SW480 (cell line): ENCODE results near the gene KDM1B.
A peak's percentile ranks its signal among the peaks of the same experiment; 100 is the strongest.

ENCODE experiments used
- DNase-seq: peaks from one replicate; pipeline ENCODE4 v3.0.0-alpha.2; 2016; ENCODE audit warnings: low spot score

The KDM1B gene, protein sequence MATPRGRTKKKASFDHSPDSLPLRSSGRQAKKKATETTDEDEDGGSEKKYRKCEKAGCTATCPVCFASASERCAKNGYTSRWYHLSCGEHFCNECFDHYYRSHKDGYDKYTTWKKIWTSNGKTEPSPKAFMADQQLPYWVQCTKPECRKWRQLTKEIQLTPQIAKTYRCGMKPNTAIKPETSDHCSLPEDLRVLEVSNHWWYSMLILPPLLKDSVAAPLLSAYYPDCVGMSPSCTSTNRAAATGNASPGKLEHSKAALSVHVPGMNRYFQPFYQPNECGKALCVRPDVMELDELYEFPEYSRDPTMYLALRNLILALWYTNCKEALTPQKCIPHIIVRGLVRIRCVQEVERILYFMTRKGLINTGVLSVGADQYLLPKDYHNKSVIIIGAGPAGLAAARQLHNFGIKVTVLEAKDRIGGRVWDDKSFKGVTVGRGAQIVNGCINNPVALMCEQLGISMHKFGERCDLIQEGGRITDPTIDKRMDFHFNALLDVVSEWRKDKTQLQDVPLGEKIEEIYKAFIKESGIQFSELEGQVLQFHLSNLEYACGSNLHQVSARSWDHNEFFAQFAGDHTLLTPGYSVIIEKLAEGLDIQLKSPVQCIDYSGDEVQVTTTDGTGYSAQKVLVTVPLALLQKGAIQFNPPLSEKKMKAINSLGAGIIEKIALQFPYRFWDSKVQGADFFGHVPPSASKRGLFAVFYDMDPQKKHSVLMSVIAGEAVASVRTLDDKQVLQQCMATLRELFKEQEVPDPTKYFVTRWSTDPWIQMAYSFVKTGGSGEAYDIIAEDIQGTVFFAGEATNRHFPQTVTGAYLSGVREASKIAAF

DNA sequence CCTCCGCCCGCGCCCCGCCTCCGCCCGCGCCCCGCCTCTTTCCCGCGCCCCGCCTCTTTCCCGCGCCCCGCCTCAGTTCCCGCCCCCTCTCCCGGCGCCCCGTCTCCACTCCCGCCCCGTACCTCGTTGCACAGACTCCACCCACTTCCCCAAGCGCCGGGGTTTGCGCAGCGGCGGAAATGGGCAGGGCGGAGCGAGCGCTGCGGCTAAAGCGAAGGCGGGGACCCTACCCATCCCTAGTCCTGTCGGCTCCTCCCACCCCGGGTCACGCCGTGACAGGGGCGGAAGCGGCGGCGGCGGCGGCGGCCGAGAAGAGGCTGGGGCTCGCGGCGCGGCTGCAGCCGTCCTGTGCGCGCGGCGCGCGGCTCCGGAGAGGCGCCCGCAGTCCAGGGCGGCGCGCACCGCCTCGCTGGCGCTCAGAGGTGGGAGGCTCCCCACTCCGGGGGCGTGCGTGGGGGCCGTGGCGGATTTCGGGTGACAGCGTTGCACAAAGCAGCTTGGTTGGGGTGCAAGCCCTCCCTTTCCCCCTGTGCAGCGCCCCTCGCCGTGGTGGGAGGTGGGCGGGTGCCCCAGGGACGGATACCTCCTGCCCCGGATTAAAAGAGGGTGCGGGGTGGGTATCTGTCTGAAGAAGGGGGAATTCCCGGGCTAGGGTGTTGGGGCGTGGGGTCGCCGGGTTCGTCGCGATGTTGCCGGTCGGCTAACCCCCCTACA, at the start of gene KDM1B:
KDM1B (plus strand) TSS at position 273 of the 714 bp plus-strand sequence. CDS start 4,474 bp downstream, outside the sequence.
- peak; percentile 95 for DNase-seq

DNA sequence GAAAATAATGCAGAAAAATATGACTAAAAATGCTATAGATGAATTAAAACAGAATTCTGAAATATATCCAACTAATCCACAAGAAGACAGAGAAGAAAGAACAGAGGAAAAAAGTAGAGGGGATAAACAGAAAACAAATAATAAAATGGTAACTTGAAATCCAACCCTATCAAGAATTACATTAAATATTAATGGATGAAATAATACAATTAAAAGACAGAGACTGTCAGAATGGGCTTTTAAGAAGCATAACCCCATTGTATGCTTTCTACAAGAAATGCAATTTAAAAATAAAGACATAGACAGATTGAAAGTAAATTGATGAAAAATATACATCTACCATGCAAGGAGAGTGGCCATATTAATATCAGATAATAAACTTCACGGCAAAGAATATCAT, 48.2 kb upstream of the KDM1B start:
- no peak for DNase-seq

DNA sequence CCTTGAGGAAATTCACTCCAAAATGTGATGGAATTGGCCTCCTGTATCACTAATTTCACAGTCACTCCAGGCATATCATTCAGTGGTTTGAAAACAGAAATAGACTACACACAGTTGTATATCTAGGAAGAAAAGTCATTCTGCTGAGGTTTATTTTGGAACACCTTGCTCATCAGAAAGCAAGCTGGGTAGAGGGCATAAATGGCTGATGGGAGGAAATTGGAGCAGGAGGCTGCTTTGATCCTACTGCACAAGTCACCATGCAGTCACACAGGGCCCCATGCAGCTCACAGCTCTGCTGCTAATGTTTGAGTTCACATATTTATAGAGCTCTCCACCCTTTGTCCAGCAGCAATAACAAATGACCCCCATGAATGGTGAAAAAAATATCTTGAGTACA, 45.1 kb upstream of the KDM1B start:
- no peak for DNase-seq

DNA sequence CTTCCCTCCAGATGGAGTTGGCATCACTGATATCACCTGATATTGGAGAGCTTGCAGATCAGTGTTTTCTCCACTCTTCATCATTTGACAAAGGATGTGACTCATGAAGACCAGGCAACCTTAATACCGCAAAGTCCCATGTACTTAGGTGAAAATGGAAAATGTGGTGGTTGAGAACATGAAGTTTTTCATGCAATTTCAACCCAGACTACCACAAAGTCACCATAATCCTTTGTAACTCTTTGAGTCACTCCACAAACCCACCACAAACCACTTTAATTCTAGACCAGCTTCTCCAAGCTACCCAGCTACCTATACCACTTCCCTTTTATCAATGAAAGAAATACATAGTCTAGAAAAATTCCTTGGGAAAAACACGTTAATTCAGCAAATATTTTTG, 39.9 kb upstream of the KDM1B start:
- no peak for DNase-seq

DNA sequence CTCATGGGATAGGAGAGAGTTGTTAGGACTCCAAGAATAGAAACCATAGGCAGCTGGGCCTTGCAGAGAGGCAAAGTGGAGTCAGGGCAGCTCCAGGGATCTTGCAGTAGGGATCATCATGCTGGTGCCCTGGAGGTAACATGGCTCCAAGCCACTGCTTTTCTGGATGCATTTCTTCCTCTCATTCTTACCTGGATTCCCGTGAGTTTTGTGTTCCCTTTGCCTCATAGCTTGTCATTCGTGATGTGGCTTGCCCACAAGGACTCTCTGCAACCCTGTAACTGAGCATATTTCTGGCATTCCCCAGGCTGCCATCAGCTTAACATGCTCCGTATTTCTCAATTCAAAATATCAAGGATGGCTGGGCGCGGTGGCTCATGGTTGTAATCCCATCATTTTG, 38.1 kb upstream of the KDM1B start:
- no peak for DNase-seq

DNA sequence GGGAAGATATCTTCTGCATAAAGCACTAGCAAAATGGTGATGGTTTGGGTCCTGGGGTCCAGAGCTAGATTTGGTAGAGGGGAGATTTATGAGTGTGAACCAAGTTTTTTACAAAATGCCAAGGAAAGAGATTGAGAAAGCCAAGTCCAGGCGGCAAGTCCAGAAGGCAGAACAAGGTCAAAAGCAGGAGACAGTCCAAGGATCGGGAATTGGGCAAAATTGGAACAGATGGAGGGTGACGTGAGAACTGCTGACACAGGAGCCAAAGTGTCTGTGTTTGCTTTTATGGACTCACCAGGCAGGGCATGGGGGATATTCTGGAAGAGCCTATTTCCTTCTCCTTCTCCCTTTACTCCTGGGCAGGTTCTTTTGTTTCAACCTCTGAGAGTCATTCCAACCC, 36.9 kb upstream of the KDM1B start:
- no peak for DNase-seq

DNA sequence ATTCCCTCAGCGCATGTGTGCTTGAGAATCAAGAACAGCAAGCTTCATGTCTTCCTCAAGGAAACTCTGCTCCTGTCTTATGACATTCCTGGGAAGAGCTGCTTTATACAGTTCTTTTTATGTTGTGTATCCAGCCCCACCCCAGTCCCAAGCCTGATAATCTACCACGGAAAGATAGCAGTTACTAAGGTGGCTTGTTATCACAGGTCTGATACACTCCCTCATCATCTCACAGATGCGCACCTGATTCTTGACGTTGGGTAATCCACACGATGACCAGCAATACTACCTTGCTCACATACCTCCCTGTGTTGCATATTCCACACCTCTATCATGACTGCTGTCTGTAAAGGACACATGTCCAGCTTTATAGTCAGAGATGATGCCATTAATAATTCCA, 36.0 kb upstream of the KDM1B start:
- DNase-seq, result no peak

DNA sequence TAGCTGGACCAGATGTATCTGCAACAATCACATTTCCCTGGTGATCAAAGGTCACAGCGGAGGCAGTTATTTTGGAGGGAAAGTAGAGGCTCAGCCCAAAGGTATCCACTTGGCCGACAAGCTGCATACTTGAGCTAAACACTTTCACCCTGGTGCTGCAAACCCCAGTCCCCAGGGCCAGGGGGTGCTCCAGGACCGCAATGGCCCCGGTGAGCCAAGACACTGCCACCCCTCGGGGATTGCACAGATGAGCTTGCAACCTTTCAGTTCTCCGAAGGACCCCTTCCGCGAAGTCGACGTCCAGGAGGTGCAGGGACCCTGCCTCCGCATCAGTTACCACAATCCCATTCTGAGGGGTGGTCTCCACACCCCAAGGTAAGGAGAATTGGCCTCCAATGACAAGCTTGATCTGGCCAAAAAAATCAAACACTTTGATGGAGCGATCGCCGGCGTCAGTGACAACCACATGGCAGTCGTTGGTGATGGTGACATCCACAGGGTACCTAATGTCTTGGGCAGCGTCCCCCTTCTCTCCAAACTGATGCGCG, 33.6 kb upstream of the KDM1B start:
- no peak for DNase-seq

DNA sequence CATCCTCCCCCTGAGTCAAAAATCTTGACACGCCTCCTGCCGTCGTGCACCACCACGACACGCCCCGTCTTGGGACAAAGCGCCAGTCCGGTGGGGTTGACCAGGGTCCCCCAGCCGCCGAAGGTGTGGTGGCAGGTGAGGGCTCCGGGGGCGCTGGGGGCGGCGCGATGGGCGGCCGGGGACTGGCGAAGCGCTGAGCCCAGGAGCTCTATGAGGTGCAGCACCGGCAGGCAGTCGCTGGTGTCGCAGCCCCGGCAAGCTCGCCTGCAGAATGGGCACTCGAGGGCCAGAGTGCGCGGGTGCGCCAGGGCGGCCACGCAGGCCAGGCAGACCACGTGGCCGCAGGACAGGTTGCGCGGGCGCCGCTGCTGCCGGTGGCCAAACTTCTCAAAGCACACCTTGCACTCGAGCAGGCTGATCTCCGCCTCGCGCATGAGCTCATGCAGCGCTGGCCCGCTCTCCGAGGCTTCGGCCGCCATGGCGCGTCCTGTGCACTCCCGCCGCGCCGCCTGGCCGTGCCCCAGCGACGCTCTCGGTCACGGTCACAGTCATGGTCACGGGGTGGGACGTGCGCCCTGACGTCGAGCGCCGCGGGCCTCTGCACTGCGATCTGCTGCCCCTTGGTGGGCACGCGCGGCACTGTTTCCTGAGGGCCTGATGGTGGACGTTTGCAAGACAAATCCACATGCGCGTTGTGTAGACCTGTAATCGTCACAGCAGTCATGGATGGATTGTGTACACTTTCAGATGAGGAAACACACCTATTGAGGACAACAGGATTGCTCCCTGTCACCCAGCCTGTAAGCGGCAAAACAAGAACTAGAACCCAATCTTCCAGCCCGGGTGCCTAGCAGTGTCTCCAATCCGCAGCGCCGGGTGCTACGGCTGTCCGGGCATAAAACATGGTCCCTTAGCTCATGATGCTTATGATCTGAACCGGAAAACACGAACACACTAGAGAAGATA, 32.8 kb upstream of the KDM1B start, which contains the start of gene NHLRC1:
NHLRC1 (minus strand) TSS at position 550 of the 966 bp plus-strand sequence; CDS start at position 479, 71 bp downstream.
- peak; percentile 81 for DNase-seq

DNA sequence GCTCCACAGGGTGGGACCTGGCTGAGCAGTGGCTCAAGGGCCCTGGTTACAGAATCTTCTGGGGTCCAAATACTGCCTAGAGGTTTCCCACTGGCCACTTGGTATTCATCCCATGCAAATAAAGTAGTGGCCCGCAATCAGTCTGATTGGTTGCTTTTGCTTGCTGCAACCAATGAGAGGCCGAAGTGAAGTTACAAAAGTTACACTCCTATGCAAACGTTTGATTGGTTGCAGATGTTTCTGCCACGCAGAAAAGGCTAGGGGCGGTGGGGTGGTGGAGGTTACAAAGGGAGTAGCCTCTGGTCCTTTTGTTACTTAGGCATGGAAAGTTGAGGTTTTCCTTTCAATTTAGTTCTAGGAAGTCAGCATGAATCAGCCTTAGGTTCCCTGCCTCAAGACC, 29.1 kb upstream of the KDM1B start:
- no peak for DNase-seq

DNA sequence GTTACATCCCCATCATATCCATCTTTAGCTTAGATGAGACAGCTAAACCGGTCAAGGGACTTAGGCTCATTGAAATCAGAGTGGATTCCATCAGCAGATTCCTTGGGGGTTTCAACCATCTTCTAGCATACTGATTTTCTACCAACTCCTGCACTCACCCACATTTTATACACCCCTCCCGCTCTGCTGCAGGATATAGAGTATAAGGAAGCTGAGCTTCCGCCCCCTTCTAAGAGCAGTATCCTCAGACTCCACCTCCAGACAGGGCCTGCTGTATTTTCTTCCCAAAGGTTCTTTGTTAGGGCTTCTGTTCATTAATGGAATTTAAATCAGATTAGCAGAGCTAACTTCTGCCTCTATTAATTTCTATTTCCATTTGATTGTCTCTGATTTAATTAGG, 22.9 kb upstream of the KDM1B start:
- no peak for DNase-seq

DNA sequence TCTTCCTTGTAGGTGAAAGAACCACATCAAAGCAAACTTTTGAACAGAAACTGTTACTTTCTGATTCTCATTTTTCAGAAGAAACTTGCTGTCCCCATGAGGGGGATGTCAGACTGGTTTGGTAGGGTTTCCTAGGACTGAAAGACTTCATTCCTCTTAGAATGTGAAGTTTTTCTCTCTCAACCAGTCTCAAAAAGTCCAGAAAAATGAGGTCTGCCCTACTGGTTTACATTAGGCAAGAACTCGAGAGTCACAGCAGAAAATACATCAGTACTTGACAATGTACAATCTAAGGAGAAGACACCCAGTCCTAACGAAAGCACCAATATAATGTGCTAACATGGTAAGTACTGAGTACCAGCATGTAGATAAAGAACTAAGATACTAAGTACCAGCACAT, 20.1 kb upstream of the KDM1B start:
- DNase-seq, result no peak

DNA sequence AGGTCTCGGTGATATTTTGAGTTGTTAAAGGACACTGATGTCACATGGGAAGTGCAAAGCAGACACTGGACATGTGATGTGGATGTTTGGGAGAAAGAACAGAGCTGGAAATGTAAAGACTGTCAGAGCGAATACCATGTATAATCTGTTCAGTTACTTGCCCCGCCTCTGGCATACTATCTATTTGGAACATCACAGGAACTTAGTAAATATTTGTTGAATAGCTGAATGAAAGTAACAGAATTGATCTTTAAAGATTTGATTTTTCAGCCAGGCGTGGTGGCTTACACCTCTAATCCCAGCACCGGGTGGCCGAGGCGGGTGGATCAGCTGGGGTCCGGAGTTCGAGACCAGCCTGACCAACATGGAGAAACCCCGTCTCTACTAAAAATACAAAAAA, 19.0 kb upstream of the KDM1B start:
- no peak for DNase-seq

DNA sequence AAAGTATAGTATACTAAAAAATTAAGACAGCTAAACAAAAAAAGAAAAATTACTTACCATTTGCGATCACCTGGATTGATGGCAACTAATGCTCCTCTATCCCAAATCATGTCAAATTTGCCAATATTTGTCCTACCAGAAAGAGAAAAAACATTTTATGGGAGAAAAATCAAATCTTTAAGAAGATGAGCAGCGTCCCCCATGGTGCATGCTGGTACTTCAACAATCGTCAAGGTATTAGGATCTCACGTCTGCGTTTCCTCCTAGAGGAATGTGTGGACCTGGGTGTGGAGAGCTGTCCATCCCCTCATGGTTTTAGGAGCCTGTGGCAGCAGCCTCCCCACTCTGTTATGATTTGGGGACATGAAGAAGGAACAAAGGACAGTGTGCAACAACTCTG, 16.3 kb upstream of the KDM1B start:
- no peak for DNase-seq

DNA sequence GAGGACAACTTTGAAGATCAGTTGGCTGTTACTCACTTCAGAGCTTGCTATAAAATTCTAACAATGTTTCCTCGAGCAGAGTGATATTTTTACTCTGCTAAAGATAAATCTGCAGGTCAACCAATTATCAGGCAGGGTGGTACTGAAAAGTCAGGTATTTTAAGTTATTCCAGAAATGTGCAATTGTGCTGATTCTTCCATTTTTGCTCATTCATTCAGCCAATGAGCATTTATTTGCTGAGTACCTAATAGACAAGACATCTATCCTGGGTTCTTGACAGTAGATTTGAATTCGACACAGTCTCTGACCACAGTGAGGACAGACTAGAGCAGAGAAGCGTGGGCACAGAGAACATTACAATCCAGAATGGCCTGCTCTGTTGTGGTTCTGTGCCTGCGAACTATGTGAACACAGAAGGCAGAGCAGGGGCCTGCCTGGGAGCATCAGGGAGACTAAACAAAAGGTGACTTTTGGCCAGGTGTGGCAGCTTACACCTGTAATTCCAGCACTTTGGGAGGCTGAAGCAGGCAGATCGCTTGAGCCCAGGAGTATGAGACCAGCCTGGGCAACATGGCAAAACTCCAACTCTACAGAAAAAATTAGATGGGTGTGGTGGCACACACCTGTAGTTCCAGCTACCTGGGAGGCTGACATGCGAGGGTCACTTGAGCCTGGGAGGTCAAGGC, 15.1 kb upstream of the KDM1B start:
- DNase-seq, result no peak

DNA sequence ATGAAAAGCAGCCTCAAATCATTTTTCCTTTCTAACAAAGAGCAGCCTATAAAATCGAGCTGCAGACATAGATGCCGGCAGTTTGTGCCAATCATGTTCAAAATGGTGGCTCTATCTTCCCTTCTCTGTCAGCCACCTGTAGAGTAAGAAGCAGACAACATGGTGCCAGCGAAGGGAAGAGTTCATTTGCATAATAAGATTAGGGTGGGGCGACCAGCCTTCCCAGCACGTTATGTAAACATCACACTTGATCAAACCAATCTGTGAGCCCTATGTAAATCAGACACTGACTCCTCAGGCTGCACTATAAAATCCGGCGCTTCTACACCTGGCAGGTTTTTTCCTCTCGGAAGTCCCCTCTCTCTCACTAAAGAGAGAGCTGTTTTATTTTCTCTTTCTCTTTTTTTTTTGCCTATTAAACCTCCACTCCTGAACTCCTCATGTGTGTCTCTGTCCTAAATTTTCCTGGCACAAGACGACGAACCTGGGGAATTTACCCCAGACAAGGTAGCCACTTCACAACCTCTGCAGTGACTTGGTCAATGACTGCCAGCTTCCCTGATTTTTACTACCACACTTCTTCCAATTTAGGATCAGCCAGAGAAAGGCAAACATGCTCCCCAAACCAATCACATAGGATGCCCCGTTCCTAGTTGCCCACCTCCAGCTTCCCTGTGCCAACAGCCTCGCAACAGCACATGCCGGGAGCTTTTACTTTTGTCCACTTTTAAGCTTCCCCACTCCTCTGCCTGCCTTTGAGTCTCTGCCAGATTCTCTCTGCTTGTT, 13.2 kb upstream of the KDM1B start:
- no peak for DNase-seq

DNA sequence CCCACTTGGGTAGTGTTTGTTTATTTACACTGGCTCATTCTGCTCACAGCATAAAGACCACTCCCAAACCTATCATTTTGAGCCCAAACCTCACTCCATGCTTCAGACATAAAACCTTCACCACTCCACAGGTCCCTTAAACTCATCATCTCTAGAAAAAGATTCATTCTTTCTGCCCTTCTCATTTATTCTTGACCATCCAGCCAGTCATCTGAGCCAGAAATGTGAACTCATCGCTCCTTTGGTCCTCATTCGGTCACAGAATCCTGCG, 12.7 kb upstream of the KDM1B start:
- DNase-seq, result no peak

DNA sequence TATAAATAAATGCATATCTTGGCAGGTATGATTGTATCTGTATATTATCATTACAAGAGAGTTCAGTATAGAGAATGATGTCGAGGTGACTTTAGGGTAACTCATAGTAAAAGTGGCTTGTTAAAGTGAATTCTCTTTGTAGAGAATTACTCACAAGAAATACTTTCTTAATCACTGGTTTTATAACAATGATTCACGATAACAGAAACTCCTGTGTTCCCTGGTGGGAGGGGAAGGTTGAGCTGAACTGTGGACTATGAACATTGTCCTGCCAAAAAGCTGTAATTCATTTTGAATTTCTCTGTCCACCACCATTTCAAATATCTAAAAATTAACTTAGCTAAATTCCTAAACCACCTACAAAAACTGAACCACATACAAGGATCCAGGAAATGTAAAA, 8.1 kb upstream of the KDM1B start:
- no peak for DNase-seq

DNA sequence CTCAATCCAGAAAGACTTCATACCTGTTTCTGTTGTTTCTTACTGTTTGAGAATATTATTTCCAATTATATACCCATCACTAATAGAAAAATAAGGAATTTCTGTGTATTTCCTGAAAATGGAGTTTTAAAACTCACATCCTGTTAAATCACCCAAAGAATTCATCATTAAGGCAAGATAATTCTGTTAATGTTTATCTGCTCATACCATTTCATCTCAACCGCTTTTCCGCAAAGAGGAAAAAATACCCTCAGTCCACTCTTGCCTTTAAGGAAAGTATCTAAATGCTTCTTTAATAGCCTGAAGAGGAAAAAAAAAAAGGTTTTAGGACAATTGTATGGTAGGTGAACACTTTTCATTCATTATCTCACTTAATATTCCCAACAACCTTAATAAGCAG, 7.6 kb upstream of the KDM1B start:
- no peak for DNase-seq
